Karpas-422 (cell line): ENCODE measurements around the gene POU3F2. TPM values are rescaled to one million over a fixed set of nuclear protein-coding genes. Genes with fewer than 3 reads are reported as not detected.

Experiments
- DNase-seq: peaks from one replicate; pipeline ENCODE4 v3.0.0-alpha.2; 2015
- H2AFZ ChIP-seq: fragments of 200-600 bp; sonication (generic); 2 replicates; pipeline ENCODE4 v1.6.1; 2014; ENCODE audit warnings: antibody characterized with exemption, low read length, mixed read lengths
- H3K27ac ChIP-seq: fragments of 200-600 bp; sonication (generic); 2 replicates; pipeline ENCODE4 v1.5.1; 2014; ENCODE audit warnings: mild to moderate bottlenecking, low read length, moderate library complexity
- H3K27me3 ChIP-seq: fragments of 200-600 bp; sonication (generic); 2 replicates; pipeline ENCODE4 v1.6.1; 2014; ENCODE audit warnings: low read length, mixed read lengths
- H3K36me3 ChIP-seq: fragments of 200-600 bp; sonication (generic); 2 replicates; pipeline ENCODE4 v1.6.1; 2014; ENCODE audit warnings: low read length, mixed read lengths; ENCODE audit not compliant: insufficient read depth
- H3K4me1 ChIP-seq: fragments of 200-600 bp; sonication (generic); 2 replicates; pipeline ENCODE4 v1.6.1; 2014; ENCODE audit warnings: mild to moderate bottlenecking, low read length, mixed read lengths
- H3K4me2 ChIP-seq: fragments of 200-600 bp; sonication (generic); 2 replicates; pipeline ENCODE4 v1.6.1; 2014; ENCODE audit warnings: low read length, low read depth, mild to moderate bottlenecking; ENCODE audit not compliant: poor library complexity, severe bottlenecking
- H3K4me3 ChIP-seq: fragments of 200-600 bp; sonication (generic); 2 replicates; pipeline ENCODE4 v1.5.1; 2014; ENCODE audit warnings: mild to moderate bottlenecking, antibody characterized with exemption, low read length, mixed read lengths
- H3K79me2 ChIP-seq: fragments of 200-600 bp; sonication (generic); 2 replicates; pipeline ENCODE4 v1.6.1; 2014; ENCODE audit warnings: mild to moderate bottlenecking, low read length, mixed read lengths
- H3K9ac ChIP-seq: fragments of 200-600 bp; sonication (generic); 2 replicates; pipeline ENCODE4 v1.6.0; 2014; ENCODE audit warnings: low read length
- H3K9me2 ChIP-seq: fragments of 200-600 bp; sonication (generic), shearing (Covaris generic); replicated peaks from 2 replicates; pipeline ENCODE4 v1.6.0; 2014; ENCODE audit warnings: mild to moderate bottlenecking, low read length, moderate library complexity; ENCODE audit not compliant: insufficient read depth
- H3K9me3 ChIP-seq: fragments of 300-700, 200-600 bp; sonication (generic); 2 replicates; pipeline ENCODE4 v1.6.1; 2014; ENCODE audit warnings: low read length, mixed read lengths
- H4K20me1 ChIP-seq: fragments of 200-600 bp; sonication (generic); 2 replicates; pipeline ENCODE4 v1.6.1; 2014; ENCODE audit warnings: mild to moderate bottlenecking, antibody characterized with exemption, low read length, low read depth; ENCODE audit not compliant: insufficient read depth
- total RNA-seq: library from RNA; depleted of rRNA; stranded (reverse); fragments of >200 nt; shearing (Covaris generic); gene quantifications from 2 replicates; pipeline ENCODE4 v1.2.3, GENCODE V29; 2014; ENCODE audit warnings: low replicate concordance

Gene POU3F2
- total RNA-seq, 1 experiment from 2014 or later, result not detected

- H3K4me3 ChIP-seq, result no peak overlapping the region
- H4K20me1 ChIP-seq, result no peaks in the 10 kb centered on the region
- no peak for DNase-seq
- no peak overlapping the region for H3K4me2 ChIP-seq
- no peak overlapping the region for H3K27ac ChIP-seq
- H3K27me3 ChIP-seq, result no peaks in the 10 kb centered on the region
- no peaks in the 10 kb centered on the region for H3K9me3 ChIP-seq
- no peaks in the 10 kb centered on the region for H3K9me2 ChIP-seq
- no peaks in the 10 kb centered on the region for H3K36me3 ChIP-seq
- H3K4me1 ChIP-seq, result no peaks in the 10 kb centered on the region
- no peak overlapping the region for H3K9ac ChIP-seq
- H3K79me2 ChIP-seq, result no peaks in the 10 kb centered on the region
- no peak overlapping the region for H2AFZ ChIP-seq
Measured at GRCh38 chr6:98840385-98840784, 6.0 kb downstream of the POU3F2 start.

GRCh38 chr6:98840996-98841513 lies 6.7 kb downstream of the POU3F2 start:
- Histone ChIP-seq H3K4me3 (no peak overlapping the region), H3K9me2 (no peaks in the 10 kb centered on the region), H3K4me1 (no peaks in the 10 kb centered on the region), H3K4me2 (no peak overlapping the region), H3K79me2 (no peaks in the 10 kb centered on the region), H3K27me3 (no peaks in the 10 kb centered on the region), H3K9me3 (no peaks in the 10 kb centered on the region), H2AFZ (no peak overlapping the region), H3K36me3 (no peaks in the 10 kb centered on the region), H3K27ac (no peak overlapping the region), H4K20me1 (no peaks in the 10 kb centered on the region), H3K9ac (no peak overlapping the region)
- no peak for DNase-seq

- Histone ChIP-seq H3K9me3 (no peaks in the 10 kb centered on the region), H3K36me3 (no peaks in the 10 kb centered on the region), H4K20me1 (no peaks in the 10 kb centered on the region), H3K27me3 (no peaks in the 10 kb centered on the region), H3K27ac (no peak overlapping the region), H3K4me2 (no peak overlapping the region), H2AFZ (no peak overlapping the region), H3K9me2 (no peaks in the 10 kb centered on the region), H3K79me2 (no peaks in the 10 kb centered on the region), H3K4me3 (no peak overlapping the region), H3K9ac (no peak overlapping the region), H3K4me1 (no peaks in the 10 kb centered on the region)
- DNase-seq, result no peak
Measured at GRCh38 chr6:98841621-98842341, 7.4 kb downstream of the POU3F2 start.

- Histone ChIP-seq H3K4me3 (no peak overlapping the region), H3K27me3 (no peaks in the 10 kb centered on the region), H3K27ac (no peak overlapping the region), H3K4me1 (no peaks in the 10 kb centered on the region), H3K9ac (no peak overlapping the region), H3K79me2 (no peaks in the 10 kb centered on the region), H3K4me2 (no peak overlapping the region), H3K9me2 (no peaks in the 10 kb centered on the region), H3K36me3 (no peaks in the 10 kb centered on the region), H2AFZ (no peak overlapping the region), H3K9me3 (no peaks in the 10 kb centered on the region), H4K20me1 (no peaks in the 10 kb centered on the region)
- no peak for DNase-seq
Measured at GRCh38 chr6:98842342-98843180, 8.2 kb downstream of the POU3F2 start.

- H3K9me2 ChIP-seq, result no peaks in the 10 kb centered on the region
- H3K9ac ChIP-seq, result no peak overlapping the region
- no peak overlapping the region for H3K27ac ChIP-seq
- H3K27me3 ChIP-seq, result no peaks in the 10 kb centered on the region
- no peak for DNase-seq
- no peak overlapping the region for H2AFZ ChIP-seq
- no peaks in the 10 kb centered on the region for H3K36me3 ChIP-seq
- H3K4me1 ChIP-seq, result no peaks in the 10 kb centered on the region
- no peaks in the 10 kb centered on the region for H3K9me3 ChIP-seq
- H4K20me1 ChIP-seq, result no peaks in the 10 kb centered on the region
- H3K79me2 ChIP-seq, result no peaks in the 10 kb centered on the region
- no peak overlapping the region for H3K4me3 ChIP-seq
- no peak overlapping the region for H3K4me2 ChIP-seq
Measured at GRCh38 chr6:98843271-98844243, 9.2 kb downstream of the POU3F2 start.

GRCh38 chr6:98844244-98845210 lies 10.2 kb downstream of the POU3F2 start:
- H3K4me3 ChIP-seq, result no peak overlapping the region
- no peak overlapping the region for H2AFZ ChIP-seq
- H3K79me2 ChIP-seq, result no peaks in the 10 kb centered on the region
- H3K9me2 ChIP-seq, result no peaks in the 10 kb centered on the region
- H3K4me2 ChIP-seq, result no peak overlapping the region
- H3K36me3 ChIP-seq, result no peaks in the 10 kb centered on the region
- H3K9ac ChIP-seq, result no peak overlapping the region
- no peak overlapping the region for H3K27ac ChIP-seq
- no peaks in the 10 kb centered on the region for H4K20me1 ChIP-seq
- no peaks in the 10 kb centered on the region for H3K9me3 ChIP-seq
- no peaks in the 10 kb centered on the region for H3K4me1 ChIP-seq
- no peak for DNase-seq
- no peaks in the 10 kb centered on the region for H3K27me3 ChIP-seq

- no peaks in the 10 kb centered on the region for H3K9me2 ChIP-seq
- H2AFZ ChIP-seq, result no peak overlapping the region
- H3K4me3 ChIP-seq, result no peak overlapping the region
- no peaks in the 10 kb centered on the region for H3K79me2 ChIP-seq
- H3K4me2 ChIP-seq, result no peak overlapping the region
- no peak overlapping the region for H3K9ac ChIP-seq
- H3K4me1 ChIP-seq, result no peaks in the 10 kb centered on the region
- DNase-seq, result peak; percentile 84
- H3K9me3 ChIP-seq, result no peaks in the 10 kb centered on the region
- no peak overlapping the region for H3K27ac ChIP-seq
- H3K27me3 ChIP-seq, result no peaks in the 10 kb centered on the region
- no peaks in the 10 kb centered on the region for H3K36me3 ChIP-seq
- no peaks in the 10 kb centered on the region for H4K20me1 ChIP-seq
Measured at GRCh38 chr6:98845211-98846020, 11.0 kb downstream of the POU3F2 start.
